Measurements from ENCODE around the gene LLPH.

LLPH gene

GRCh38 chr12:66163289-66163688, 32.7 kb upstream of the LLPH start:
- no peaks in the 10 kb centered on the region for H3K36me3 ChIP-seq (ENCODE audit: control insufficient read depth, insufficient read depth, low read length)
- H3K9me3 ChIP-seq (ENCODE audit: control insufficient read depth, insufficient read depth, low read length), result no peaks in the 10 kb centered on the region; the same call in 1 of the 2 replicates
- no peak overlapping the region for H3K4me3 ChIP-seq (ENCODE audit: low read depth, low read length)
- no peaks in the 10 kb centered on the region for H3K27me3 ChIP-seq (ENCODE audit: control insufficient read depth, insufficient read depth, low read length)
- H3K4me1 ChIP-seq (ENCODE audit: control insufficient read depth, insufficient read depth, low read length), result no peaks in the 10 kb centered on the region
- no peak overlapping the region for H3K9ac ChIP-seq (ENCODE audit: low read depth, low read length)
- no peak overlapping the region for H3K27ac ChIP-seq (ENCODE audit: low read depth, low read length)

GRCh38 chr12:66162701-66163100, 32.2 kb upstream of the LLPH start:
- H3K4me3 ChIP-seq (ENCODE audit: low read depth, low read length), result no peak overlapping the region
- no peaks in the 10 kb centered on the region for H3K27me3 ChIP-seq (ENCODE audit: control insufficient read depth, insufficient read depth, low read length)
- H3K27ac ChIP-seq (ENCODE audit: low read depth, low read length), result no peak overlapping the region
- no peaks in the 10 kb centered on the region for H3K36me3 ChIP-seq (ENCODE audit: control insufficient read depth, insufficient read depth, low read length)
- H3K9me3 ChIP-seq (ENCODE audit: control insufficient read depth, insufficient read depth, low read length), result no peaks in the 10 kb centered on the region; the same call in 1 of the 2 replicates
- H3K4me1 ChIP-seq (ENCODE audit: control insufficient read depth, insufficient read depth, low read length), result no peaks in the 10 kb centered on the region
- H3K9ac ChIP-seq (ENCODE audit: low read depth, low read length), result no peak overlapping the region

GRCh38 chr12:66160704-66161103, 30.2 kb upstream of the LLPH start:
- Histone ChIP-seq H3K4me3 (ENCODE audit: low read depth, low read length) (no peak overlapping the region), H3K4me1 (ENCODE audit: control insufficient read depth, insufficient read depth, low read length) (no peaks in the 10 kb centered on the region), H3K27me3 (ENCODE audit: control insufficient read depth, insufficient read depth, low read length) (no peaks in the 10 kb centered on the region), H3K9ac (ENCODE audit: low read depth, low read length) (no peak overlapping the region), H3K27ac (ENCODE audit: low read depth, low read length) (no peak overlapping the region), H3K36me3 (ENCODE audit: control insufficient read depth, insufficient read depth, low read length) (no peaks in the 10 kb centered on the region), H3K9me3 (ENCODE audit: control insufficient read depth, insufficient read depth, low read length) (no peaks in the 10 kb centered on the region; the same call in 1 of the 2 replicates)

- H3K27ac ChIP-seq (ENCODE audit: low read depth, low read length), result no peak overlapping the region
- no peaks in the 10 kb centered on the region for H3K9me3 ChIP-seq (ENCODE audit: control insufficient read depth, insufficient read depth, low read length)
- H3K36me3 ChIP-seq (ENCODE audit: control insufficient read depth, insufficient read depth, low read length), result no peaks in the 10 kb centered on the region
- no peaks in the 10 kb centered on the region for H3K4me1 ChIP-seq (ENCODE audit: control insufficient read depth, insufficient read depth, low read length)
- no peaks in the 10 kb centered on the region for H3K27me3 ChIP-seq (ENCODE audit: control insufficient read depth, insufficient read depth, low read length)
- no peak overlapping the region for H3K9ac ChIP-seq (ENCODE audit: low read depth, low read length)
- H3K4me3 ChIP-seq (ENCODE audit: low read depth, low read length), result no peak overlapping the region
These were observed 28.6 kb upstream of the LLPH start for GRCh38 chr12:66159123-66159522.

- Histone ChIP-seq H3K9ac (ENCODE audit: low read depth, low read length) (no peak overlapping the region), H3K27ac (ENCODE audit: low read depth, low read length) (no peak overlapping the region), H3K36me3 (ENCODE audit: control insufficient read depth, insufficient read depth, low read length) (no peaks in the 10 kb centered on the region), H3K27me3 (ENCODE audit: control insufficient read depth, insufficient read depth, low read length) (no peaks in the 10 kb centered on the region), H3K4me3 (ENCODE audit: low read depth, low read length) (no peak overlapping the region), H3K9me3 (ENCODE audit: control insufficient read depth, insufficient read depth, low read length) (no peaks in the 10 kb centered on the region), H3K4me1 (ENCODE audit: control insufficient read depth, insufficient read depth, low read length) (no peaks in the 10 kb centered on the region)
These were observed 26.1 kb upstream of the LLPH start for GRCh38 chr12:66156654-66157053.

- H3K36me3 ChIP-seq (ENCODE audit: control insufficient read depth, insufficient read depth, low read length), result no peaks in the 10 kb centered on the region
- no peaks in the 10 kb centered on the region for H3K27me3 ChIP-seq (ENCODE audit: control insufficient read depth, insufficient read depth, low read length)
- no peak overlapping the region for H3K9ac ChIP-seq (ENCODE audit: low read depth, low read length)
- H3K4me3 ChIP-seq (ENCODE audit: low read depth, low read length), result no peak overlapping the region
- no peaks in the 10 kb centered on the region for H3K9me3 ChIP-seq (ENCODE audit: control insufficient read depth, insufficient read depth, low read length)
- no peak overlapping the region for H3K27ac ChIP-seq (ENCODE audit: low read depth, low read length)
- H3K4me1 ChIP-seq (ENCODE audit: control insufficient read depth, insufficient read depth, low read length), result no peaks in the 10 kb centered on the region
These were observed 24.2 kb upstream of the LLPH start for GRCh38 chr12:66154776-66155175.

- Histone ChIP-seq H3K36me3 (ENCODE audit: control insufficient read depth, insufficient read depth, low read length) (no peaks in the 10 kb centered on the region), H3K9me3 (ENCODE audit: control insufficient read depth, insufficient read depth, low read length) (no peaks in the 10 kb centered on the region), H3K9ac (ENCODE audit: low read depth, low read length) (no peak overlapping the region), H3K27me3 (ENCODE audit: control insufficient read depth, insufficient read depth, low read length) (no peaks in the 10 kb centered on the region), H3K4me1 (ENCODE audit: control insufficient read depth, insufficient read depth, low read length) (no peaks in the 10 kb centered on the region), H3K27ac (ENCODE audit: low read depth, low read length) (no peak overlapping the region), H3K4me3 (ENCODE audit: low read depth, low read length) (no peak overlapping the region)
These were observed 22.2 kb upstream of the LLPH start for GRCh38 chr12:66152732-66153131.

GRCh38 chr12:66149702-66150398, 19.3 kb upstream of the LLPH start:
- no peak overlapping the region for H3K4me3 ChIP-seq (ENCODE audit: low read depth, low read length)
- no peaks in the 10 kb centered on the region for H3K9me3 ChIP-seq (ENCODE audit: control insufficient read depth, insufficient read depth, low read length)
- H3K36me3 ChIP-seq (ENCODE audit: control insufficient read depth, insufficient read depth, low read length), result no peaks in the 10 kb centered on the region
- no peak overlapping the region for H3K9ac ChIP-seq (ENCODE audit: low read depth, low read length)
- no peaks in the 10 kb centered on the region for H3K27me3 ChIP-seq (ENCODE audit: control insufficient read depth, insufficient read depth, low read length)
- H3K27ac ChIP-seq (ENCODE audit: low read depth, low read length), result no peak overlapping the region
- H3K4me1 ChIP-seq (ENCODE audit: control insufficient read depth, insufficient read depth, low read length), result peaks cover 5% of the 10 kb centered on the region; the same call in 1 of the 2 replicates

- Histone ChIP-seq H3K27ac (ENCODE audit: low read depth, low read length) (no peak overlapping the region), H3K4me3 (ENCODE audit: low read depth, low read length) (no peak overlapping the region), H3K9ac (ENCODE audit: low read depth, low read length) (no peak overlapping the region), H3K9me3 (ENCODE audit: control insufficient read depth, insufficient read depth, low read length) (peaks cover 22% of the 10 kb centered on the region), H3K36me3 (ENCODE audit: control insufficient read depth, insufficient read depth, low read length) (peaks cover 7% of the 10 kb centered on the region; the same call in 1 of the 2 replicates), H3K4me1 (ENCODE audit: control insufficient read depth, insufficient read depth, low read length) (peaks cover 9% of the 10 kb centered on the region; the same call in 1 of the 2 replicates), H3K27me3 (ENCODE audit: control insufficient read depth, insufficient read depth, low read length) (no peaks in the 10 kb centered on the region)
These were observed 14.5 kb upstream of the LLPH start for GRCh38 chr12:66144791-66145754.

- Histone ChIP-seq H3K4me3 (ENCODE audit: low read depth, low read length) (no peak overlapping the region), H3K9ac (ENCODE audit: low read depth, low read length) (no peak overlapping the region), H3K27ac (ENCODE audit: low read depth, low read length) (no peak overlapping the region), H3K9me3 (ENCODE audit: control insufficient read depth, insufficient read depth, low read length) (peaks cover 25% of the 10 kb centered on the region), H3K27me3 (ENCODE audit: control insufficient read depth, insufficient read depth, low read length) (no peaks in the 10 kb centered on the region), H3K4me1 (ENCODE audit: control insufficient read depth, insufficient read depth, low read length) (peaks cover 9% of the 10 kb centered on the region; the same call in 1 of the 2 replicates), H3K36me3 (ENCODE audit: control insufficient read depth, insufficient read depth, low read length) (peaks cover 7% of the 10 kb centered on the region; the same call in 1 of the 2 replicates)
These were observed 13.3 kb upstream of the LLPH start for GRCh38 chr12:66143868-66144267.

GRCh38 chr12:66142826-66143225, 12.3 kb upstream of the LLPH start:
- Histone ChIP-seq H3K4me1 (ENCODE audit: control insufficient read depth, insufficient read depth, low read length) (peaks cover 9% of the 10 kb centered on the region; the same call in 1 of the 2 replicates), H3K27ac (ENCODE audit: low read depth, low read length) (no peak overlapping the region), H3K9ac (ENCODE audit: low read depth, low read length) (no peak overlapping the region), H3K9me3 (ENCODE audit: control insufficient read depth, insufficient read depth, low read length) (peaks cover 25% of the 10 kb centered on the region), H3K27me3 (ENCODE audit: control insufficient read depth, insufficient read depth, low read length) (no peaks in the 10 kb centered on the region), H3K4me3 (ENCODE audit: low read depth, low read length) (no peak overlapping the region), H3K36me3 (ENCODE audit: control insufficient read depth, insufficient read depth, low read length) (peaks cover 11% of the 10 kb centered on the region)

Data from HUES48 (cell line).